Endothelial cell of umbilical vein (primary cell): Measurements from ENCODE around the gene SPATA31E1.
"Not testable (repeated sequence)": the region's sequence is repeated elsewhere in the genome, so short reads cannot be mapped to it uniquely, and the experiment has no call there.

ENCODE experiments used
- CTCF ChIP-seq, 2 donors: IDR thresholded peaks; 1 replicate in 1 of 2; 2 replicates in 1 of 2; pipeline ENCODE4 v1.5.1; 2011; ENCODE audit warnings: low read length in 2 of 2, mild to moderate bottlenecking in 2 of 2, moderate library complexity in 2 of 2, control low read depth in 1 of 2, inconsistent platforms in 1 of 2, low read depth in 1 of 2; ENCODE audit not compliant: insufficient read depth in 1 of 2; ENCODE audit errors: extremely low read depth in 1 of 2
- EZH2 ChIP-seq: IDR thresholded peaks from 2 replicates; pipeline ENCODE4 v1.6.1; 2012; ENCODE audit warnings: borderline replicate concordance, low read depth, mild to moderate bottlenecking, moderate library complexity, low read length, inconsistent platforms; ENCODE audit not compliant: severe bottlenecking
- FOS ChIP-seq: IDR thresholded peaks from 2 replicates; pipeline ENCODE4 v1.6.1; 2011; ENCODE audit warnings: mild to moderate bottlenecking, low read length, moderate library complexity, borderline replicate concordance; ENCODE audit not compliant: insufficient read depth
- GATA2 ChIP-seq: IDR thresholded peaks from 2 replicates; pipeline ENCODE4 v1.7.0; 2011; ENCODE audit warnings: low read depth, mild to moderate bottlenecking, moderate library complexity, mixed read lengths, low read length; ENCODE audit not compliant: insufficient read length, insufficient read depth
- JUN ChIP-seq: IDR thresholded peaks from 2 replicates; pipeline ENCODE4 v1.6.1; 2011; ENCODE audit warnings: borderline replicate concordance, low read depth; ENCODE audit not compliant: insufficient read length, insufficient read depth
- MAX ChIP-seq: IDR thresholded peaks from 2 replicates; pipeline ENCODE4 v1.6.1; 2011; ENCODE audit not compliant: insufficient read depth, insufficient read length
- MYC ChIP-seq: IDR thresholded peaks from one replicate; pipeline ENCODE4 v1.6.1; 2011; ENCODE audit warnings: mild to moderate bottlenecking, low read depth, low read length
- POLR2A ChIP-seq: IDR thresholded peaks from 2 replicates; pipeline ENCODE4 v1.6.1; 2012; ENCODE audit warnings: low read depth, mild to moderate bottlenecking, control low read depth, low read length
- POLR2AphosphoS5 ChIP-seq: IDR thresholded peaks from 2 replicates; pipeline ENCODE4 v1.6.1; 2012; ENCODE audit warnings: low read depth, mild to moderate bottlenecking, control low read depth, low read length, moderate library complexity; ENCODE audit not compliant: insufficient read depth

GRCh38 chr9:87938336-87938735 lies 55.7 kb downstream of the SPATA31E1 start:
- TF ChIP-seq EZH2; CTCF (IDR thresholded peaks at IDR 0.05; ENCODE audit: extremely low read depth in 1 of 2, insufficient read depth in 1 of 2, low read depth in 1 of 2, low read length in 2 of 2); POLR2AphosphoS5; MAX; POLR2A; GATA2; MYC; JUN; FOS: not testable (repeated sequence)
